KOPT-K1 (cell line): Measurements from ENCODE around the gene ANKRD36.
"Not testable (repeated sequence)": the region's sequence is repeated elsewhere in the genome, so short reads cannot be mapped to it uniquely, and the experiment has no call there.

Experiments
- H3K27ac ChIP-seq: fragments of 200-600 bp; sonication (generic); 2 replicates; pipeline ENCODE4 v1.5.1; 2016; ENCODE audit warnings: antibody characterized with exemption, mild to moderate bottlenecking, low read depth, low read length; ENCODE audit not compliant: poor library complexity, severe bottlenecking
- H3K36me3 ChIP-seq: fragments of 200-600 bp; sonication (generic); 2 replicates; pipeline ENCODE4 v1.5.1; 2017; ENCODE audit warnings: antibody characterized with exemption, mild to moderate bottlenecking, low read length, moderate library complexity; ENCODE audit not compliant: insufficient read depth
- H3K9me3 ChIP-seq: fragments of 200-600 bp; sonication (generic); 2 replicates; pipeline ENCODE4 v1.5.1; 2017; ENCODE audit warnings: antibody characterized with exemption, low read length, mild to moderate bottlenecking; ENCODE audit not compliant: insufficient read depth, poor library complexity, severe bottlenecking

ANKRD36 gene

DNA sequence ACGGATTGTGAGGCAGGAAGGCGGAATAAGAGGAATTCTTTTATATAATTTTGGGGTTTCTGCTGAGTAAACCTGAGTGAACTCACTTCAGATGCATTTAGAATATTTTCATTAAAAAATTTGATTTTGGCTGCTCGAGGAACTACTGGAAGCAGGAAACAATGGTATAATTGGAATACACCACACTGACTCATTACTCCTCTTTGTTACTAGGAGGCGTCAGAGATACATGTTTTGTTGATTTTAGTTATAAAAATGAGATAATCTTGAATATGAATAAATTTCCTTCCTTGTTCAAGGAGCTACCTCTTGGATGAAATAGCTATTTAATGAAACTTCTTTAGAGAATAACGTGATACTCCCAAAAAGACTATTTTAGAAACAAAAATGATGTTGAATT is 97.4 kb downstream of the ANKRD36 start:
- no peaks in the 10 kb centered on the region for H3K9me3 ChIP-seq
- H3K27ac ChIP-seq: no peak overlapping the region
- peaks cover 46% of the 10 kb centered on the region for H3K36me3 ChIP-seq

DNA sequence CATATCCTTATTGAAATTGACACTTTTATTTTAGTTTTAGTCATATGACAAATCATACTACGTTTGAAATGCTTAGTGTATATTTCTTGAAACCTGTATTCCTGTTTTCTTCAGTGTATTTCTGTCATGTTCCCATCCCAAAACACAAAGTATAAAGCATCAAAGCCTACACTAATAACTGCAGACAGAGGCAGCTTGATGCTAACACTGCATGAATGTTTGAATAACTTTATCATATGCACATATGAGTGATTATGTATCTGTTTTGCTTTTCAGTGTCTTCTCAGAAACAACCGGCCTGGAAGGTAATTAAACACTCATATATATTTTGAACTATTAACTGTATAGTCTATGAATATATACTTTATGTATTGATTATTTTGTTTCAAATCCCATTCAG is 102.1 kb downstream of the ANKRD36 start:
- not testable (repeated sequence) for H3K27ac ChIP-seq, H3K9me3 ChIP-seq
- peaks cover 28% of the 10 kb centered on the region for H3K36me3 ChIP-seq

GRCh38 chr2:97230848-97231585 is 118.1 kb downstream of the ANKRD36 start:
- H3K9me3 ChIP-seq: not testable (repeated sequence)
- H3K36me3 ChIP-seq: peaks cover 12% of the 10 kb centered on the region

DNA sequence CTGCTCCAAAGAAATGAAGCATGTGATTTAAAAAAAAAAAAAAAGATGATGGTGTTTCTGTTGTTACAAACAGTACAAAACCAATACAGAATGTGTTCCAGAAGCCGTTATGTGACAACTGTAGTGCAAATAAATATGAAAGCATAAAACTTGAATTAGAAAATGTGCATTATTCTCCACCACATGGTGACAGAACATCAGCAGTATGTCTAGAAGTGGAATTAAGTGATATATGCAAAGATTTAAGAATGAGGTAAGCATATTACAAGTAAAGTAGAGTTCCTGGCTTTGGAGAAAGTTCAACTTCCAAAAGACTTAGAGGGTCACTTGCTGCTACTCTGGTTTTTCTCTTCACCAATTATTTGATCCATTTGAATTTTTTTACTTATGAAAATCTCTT is 120.0 kb downstream of the ANKRD36 start:
- H3K27ac ChIP-seq, H3K9me3 ChIP-seq: not testable (repeated sequence)
- peaks cover 12% of the 10 kb centered on the region for H3K36me3 ChIP-seq

More at GRCh38 chr2:97230848-97231585, 118.1 kb downstream of the ANKRD36 start:
- not testable (repeated sequence) for H3K27ac ChIP-seq

- H3K36me3 ChIP-seq: peaks cover 12% of the 10 kb centered on the region
- H3K9me3 ChIP-seq, H3K27ac ChIP-seq: not testable (repeated sequence)
Measured at GRCh38 chr2:97233660-97234295, 120.8 kb downstream of the ANKRD36 start.

DNA sequence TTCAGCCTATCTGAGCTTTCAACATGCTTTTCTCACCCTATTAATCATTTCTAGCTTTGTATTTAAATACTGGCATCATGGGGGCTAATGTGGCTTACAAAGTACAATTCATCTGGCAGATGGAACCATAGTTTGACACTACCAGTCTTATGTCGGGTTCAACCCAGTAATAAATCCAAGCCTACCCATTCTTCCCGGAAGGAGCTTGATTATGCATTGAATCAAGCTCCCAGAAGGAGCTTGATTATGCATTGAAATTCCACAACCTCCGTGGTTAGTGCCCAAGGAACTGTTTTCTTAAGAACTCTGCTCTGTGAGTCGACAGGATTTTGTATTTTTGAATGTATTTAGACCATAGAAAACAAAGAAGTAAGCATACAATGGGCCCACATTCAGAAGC is 148.2 kb downstream of the ANKRD36 start:
- H3K9me3 ChIP-seq, H3K27ac ChIP-seq, H3K36me3 ChIP-seq: not testable (repeated sequence)

DNA sequence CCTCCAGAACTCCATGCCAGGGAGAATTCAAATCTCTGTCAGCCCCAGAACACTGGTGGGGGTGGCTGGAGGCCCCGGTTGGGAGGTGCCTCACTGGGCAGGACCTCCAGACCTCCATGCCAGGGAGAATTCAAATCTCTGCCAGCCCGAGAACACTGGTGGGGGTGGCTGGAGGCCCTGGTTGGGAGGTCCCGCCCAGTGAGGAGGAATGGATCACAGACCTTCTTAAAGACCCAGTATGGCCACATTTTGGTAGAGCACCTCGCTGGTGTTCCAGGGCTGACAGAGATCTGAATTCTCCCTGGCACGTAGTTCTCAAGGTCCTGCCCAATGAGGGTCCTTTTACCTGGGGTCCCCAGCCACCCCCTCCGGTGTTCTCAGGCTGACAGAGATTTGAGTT is 153.5 kb downstream of the ANKRD36 start:
- not testable (repeated sequence) for H3K36me3 ChIP-seq, H3K9me3 ChIP-seq, H3K27ac ChIP-seq

GRCh38 chr2:97267411-97268074 is 154.6 kb downstream of the ANKRD36 start:
- Histone ChIP-seq H3K36me3 (no peaks in the 10 kb centered on the region), H3K27ac (no peak overlapping the region), H3K9me3 (peaks cover 9% of the 10 kb centered on the region)

GRCh38 chr2:97268075-97268591 is 155.2 kb downstream of the ANKRD36 start:
- H3K9me3 ChIP-seq, H3K27ac ChIP-seq, H3K36me3 ChIP-seq: not testable (repeated sequence)

DNA sequence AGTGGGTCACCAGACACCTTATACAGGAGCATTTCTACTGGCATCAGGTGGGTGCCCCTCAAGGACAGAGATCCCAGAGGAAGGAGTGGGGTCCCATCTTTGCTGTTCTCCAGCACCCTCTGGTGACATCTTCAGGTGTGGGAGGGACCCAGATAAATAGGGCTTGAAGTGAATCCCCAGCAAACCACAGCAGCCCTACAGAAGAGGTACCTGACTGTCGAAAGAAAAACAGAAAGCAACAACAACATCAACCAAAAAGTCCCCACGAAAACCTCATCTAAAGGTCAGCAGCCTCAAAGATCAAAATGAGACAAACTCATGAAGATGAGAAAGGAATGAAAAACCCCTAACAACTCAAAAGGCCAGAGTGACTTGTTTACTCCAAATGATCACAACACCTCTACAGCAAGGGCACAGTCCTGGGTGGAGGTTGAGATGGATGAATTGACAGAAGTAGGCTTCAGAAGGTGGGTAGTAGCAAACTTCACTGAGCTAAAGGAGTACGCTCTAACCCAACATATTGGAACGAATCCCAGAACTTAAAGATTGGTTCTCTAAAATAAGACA is 163.4 kb downstream of the ANKRD36 start:
- not testable (repeated sequence) for H3K9me3 ChIP-seq, H3K36me3 ChIP-seq, H3K27ac ChIP-seq

- H3K9me3 ChIP-seq, H3K36me3 ChIP-seq, H3K27ac ChIP-seq: not testable (repeated sequence)
Measured at GRCh38 chr2:97285187-97285586, 172.2 kb downstream of the ANKRD36 start.

GRCh38 chr2:97293687-97294086 is 180.7 kb downstream of the ANKRD36 start:
- not testable (repeated sequence) for H3K36me3 ChIP-seq, H3K9me3 ChIP-seq, H3K27ac ChIP-seq
